ENCODE data around the gene FNBP1. TPM values are rescaled to one million over a fixed set of nuclear protein-coding genes. Genes with fewer than 3 reads are reported as not detected.

Gene FNBP1
- total RNA-seq, 1 donor from 2014 or later = 87.2 TPM

- DNase-seq (ENCODE audit: low spot score in 2 of 2) = peak in 1 of 2 donors; percentile 67
- no peaks in the 10 kb centered on the region for H3K27me3 ChIP-seq
- H3K4me1 ChIP-seq = peaks cover 0 to 29% of the 10 kb centered on the region in 2 donors
- H3K9me3 ChIP-seq = no peaks in the 10 kb centered on the region
- H3K4me3 ChIP-seq = peak overlapping the region; percentile 50 to 54
- peaks cover 2 to 8% of the 10 kb centered on the region in 2 donors for H3K36me3 ChIP-seq
- intact Hi-C loops (cut with DNase I) = no loop called here
- no peak for TF ChIP-seq CTCF (IDR thresholded peaks at IDR 0.05)
- H3K27ac ChIP-seq = peak overlapping the region; percentile 84 to 88
Measured at GRCh38 chr9:129962889-129963703, 79.9 kb downstream of the FNBP1 start.

GRCh38 chr9:129962451-129962864 is 80.5 kb downstream of the FNBP1 start:
- TF ChIP-seq CTCF (IDR thresholded peaks at IDR 0.05) = no peak
- intact Hi-C loops (cut with DNase I) = no loop called here
- no peaks in the 10 kb centered on the region for H3K9me3 ChIP-seq
- peaks cover 0 to 29% of the 10 kb centered on the region in 2 donors for H3K4me1 ChIP-seq
- peak in 1 of 2 donors; percentile 28 for DNase-seq (ENCODE audit: low spot score in 2 of 2)
- peak overlapping the region; percentile 84 to 88 for H3K27ac ChIP-seq
- peaks cover 7 to 15% of the 10 kb centered on the region in 2 donors for H3K36me3 ChIP-seq
- peak overlapping the region; percentile 50 to 54 for H3K4me3 ChIP-seq
- H3K27me3 ChIP-seq = no peaks in the 10 kb centered on the region

- H3K4me1 ChIP-seq = peaks cover 0 to 9% of the 10 kb centered on the region in 2 donors
- TF ChIP-seq CTCF (IDR thresholded peaks at IDR 0.05) = no peak
- no peaks in the 10 kb centered on the region for H3K27me3 ChIP-seq
- no peak for DNase-seq (ENCODE audit: low spot score in 2 of 2)
- H3K9me3 ChIP-seq = no peaks in the 10 kb centered on the region
- H3K36me3 ChIP-seq = peaks cover 16 to 26% of the 10 kb centered on the region in 2 donors
- intact Hi-C loops (cut with DNase I) = no loop called here
- peak overlapping the region in 1 of 2 donors; percentile 28 for H3K27ac ChIP-seq
- no peak overlapping the region for H3K4me3 ChIP-seq
Measured at GRCh38 chr9:129958796-129959195, 84.2 kb downstream of the FNBP1 start.

GRCh38 chr9:129954868-129955550 is 88.0 kb downstream of the FNBP1 start:
- Histone ChIP-seq H3K4me3 (no peak overlapping the region), H3K9me3 (no peaks in the 10 kb centered on the region), H3K27me3 (no peaks in the 10 kb centered on the region), H3K4me1 (peaks cover 0 to 6% of the 10 kb centered on the region in 2 donors), H3K27ac (peak overlapping the region in 1 of 2 donors; percentile 46), H3K36me3 (peaks cover 26 to 35% of the 10 kb centered on the region in 2 donors)
- no peak for TF ChIP-seq CTCF (IDR thresholded peaks at IDR 0.05)
- intact Hi-C loops (cut with DNase I) = no loop called here
- DNase-seq (ENCODE audit: low spot score in 2 of 2) = no peak

- no peaks in the 10 kb centered on the region for H3K9me3 ChIP-seq
- no peak for DNase-seq (ENCODE audit: low spot score in 2 of 2)
- no peak overlapping the region for H3K27ac ChIP-seq
- intact Hi-C loops (cut with DNase I) = no loop called here
- no peak for TF ChIP-seq CTCF (IDR thresholded peaks at IDR 0.05)
- peaks cover 0 to 16% of the 10 kb centered on the region in 2 donors for H3K4me1 ChIP-seq
- H3K4me3 ChIP-seq = no peak overlapping the region
- H3K36me3 ChIP-seq = peaks cover 26 to 35% of the 10 kb centered on the region in 2 donors
- H3K27me3 ChIP-seq = no peaks in the 10 kb centered on the region
Measured at GRCh38 chr9:129953736-129954135, 89.3 kb downstream of the FNBP1 start.
